Measurements from ENCODE around the gene HES7. TPM values are rescaled to one million over a fixed set of nuclear protein-coding genes. Genes with fewer than 3 reads are reported as not detected.

HES7 gene
- total RNA-seq, 3 donors from 2014 or later (not counting 1 experiment from before 2014, with no cell fraction given) = 0.50 to 0.77 (median 0.61) TPM

- H3K4me1 Mint-ChIP-seq = no peaks in the 10 kb centered on the region
- no peak for DNase-seq
- ATAC-seq = no peak
- Histone ChIP-seq H3K9me3 (ENCODE audit: control insufficient read depth, insufficient read depth, low read length) (no peaks in the 10 kb centered on the region), H3K36me3 (ENCODE audit: control insufficient read depth, insufficient read depth, low read length) (no peaks in the 10 kb centered on the region), H3K4me3 (ENCODE audit: low read length) (no peak overlapping the region), H3K27me3 (ENCODE audit: control insufficient read depth, insufficient read depth, low read length) (no peaks in the 10 kb centered on the region), H3K4me1 (ENCODE audit: control insufficient read depth, insufficient read depth, low read length) (no peaks in the 10 kb centered on the region), H3K27ac (ENCODE audit: low read length) (no peak overlapping the region)
- WGBS (ENCODE audit: insufficient coverage) = 36% methylated on average over 2 of the region's 2 CpGs
- H3K27me3 Mint-ChIP-seq (ENCODE audit: low read depth in 2 of 2) = peaks cover 0 to 13% of the 10 kb centered on the region in 2 donors
- no peak overlapping the region for H3K4me3 Mint-ChIP-seq
- intact Hi-C loops (cut with micrococcal nuclease) = no loop called here
- H3K27ac Mint-ChIP-seq = no peak overlapping the region
- no peaks in the 10 kb centered on the region for H3K36me3 Mint-ChIP-seq
- TF ChIP-seq, protein P1, sequence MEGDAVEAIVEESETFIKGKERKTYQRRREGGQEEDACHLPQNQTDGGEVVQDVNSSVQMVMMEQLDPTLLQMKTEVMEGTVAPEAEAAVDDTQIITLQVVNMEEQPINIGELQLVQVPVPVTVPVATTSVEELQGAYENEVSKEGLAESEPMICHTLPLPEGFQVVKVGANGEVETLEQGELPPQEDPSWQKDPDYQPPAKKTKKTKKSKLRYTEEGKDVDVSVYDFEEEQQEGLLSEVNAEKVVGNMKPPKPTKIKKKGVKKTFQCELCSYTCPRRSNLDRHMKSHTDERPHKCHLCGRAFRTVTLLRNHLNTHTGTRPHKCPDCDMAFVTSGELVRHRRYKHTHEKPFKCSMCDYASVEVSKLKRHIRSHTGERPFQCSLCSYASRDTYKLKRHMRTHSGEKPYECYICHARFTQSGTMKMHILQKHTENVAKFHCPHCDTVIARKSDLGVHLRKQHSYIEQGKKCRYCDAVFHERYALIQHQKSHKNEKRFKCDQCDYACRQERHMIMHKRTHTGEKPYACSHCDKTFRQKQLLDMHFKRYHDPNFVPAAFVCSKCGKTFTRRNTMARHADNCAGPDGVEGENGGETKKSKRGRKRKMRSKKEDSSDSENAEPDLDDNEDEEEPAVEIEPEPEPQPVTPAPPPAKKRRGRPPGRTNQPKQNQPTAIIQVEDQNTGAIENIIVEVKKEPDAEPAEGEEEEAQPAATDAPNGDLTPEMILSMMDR (IDR thresholded peaks at IDR 0.05) = no peak
- H3K9me3 Mint-ChIP-seq = no peaks in the 10 kb centered on the region
Observed at GRCh38 chr17:8100111-8100510, 23.8 kb downstream of the HES7 start.

- WGBS (ENCODE audit: insufficient coverage) = 88% methylated on average over 8 of the region's 8 CpGs
- H3K4me1 Mint-ChIP-seq = peaks cover 4% of the 10 kb centered on the region in 2 donors
- H3K4me1 ChIP-seq (ENCODE audit: control insufficient read depth, insufficient read depth, low read length) = peaks cover 6% of the 10 kb centered on the region
- intact Hi-C loops (cut with micrococcal nuclease) = loop anchor here (10.0 kb wide), 1 partner anchor 688 kb away; no protein-coding TSS in a partner anchor
- no peaks in the 10 kb centered on the region for H3K36me3 Mint-ChIP-seq
- TF ChIP-seq, protein P1 (IDR thresholded peaks at IDR 0.05) = no peak
- no peak overlapping the region for H3K4me3 ChIP-seq (ENCODE audit: low read length)
- no peak overlapping the region for H3K27ac Mint-ChIP-seq
- peaks cover 0 to 15% of the 10 kb centered on the region in 2 donors for H3K27me3 Mint-ChIP-seq (ENCODE audit: low read depth in 2 of 2)
- no peaks in the 10 kb centered on the region for H3K27me3 ChIP-seq (ENCODE audit: control insufficient read depth, insufficient read depth, low read length)
- ATAC-seq (no peak), DNase-seq (no peak)
- no peaks in the 10 kb centered on the region for H3K9me3 ChIP-seq (ENCODE audit: control insufficient read depth, insufficient read depth, low read length)
- no peak overlapping the region for H3K27ac ChIP-seq (ENCODE audit: low read length)
- H3K36me3 ChIP-seq (ENCODE audit: control insufficient read depth, insufficient read depth, low read length) = no peaks in the 10 kb centered on the region
- H3K9me3 Mint-ChIP-seq = no peaks in the 10 kb centered on the region
- no peak overlapping the region for H3K4me3 Mint-ChIP-seq
Observed at GRCh38 chr17:8096541-8096940, 27.4 kb downstream of the HES7 start.

DNA sequence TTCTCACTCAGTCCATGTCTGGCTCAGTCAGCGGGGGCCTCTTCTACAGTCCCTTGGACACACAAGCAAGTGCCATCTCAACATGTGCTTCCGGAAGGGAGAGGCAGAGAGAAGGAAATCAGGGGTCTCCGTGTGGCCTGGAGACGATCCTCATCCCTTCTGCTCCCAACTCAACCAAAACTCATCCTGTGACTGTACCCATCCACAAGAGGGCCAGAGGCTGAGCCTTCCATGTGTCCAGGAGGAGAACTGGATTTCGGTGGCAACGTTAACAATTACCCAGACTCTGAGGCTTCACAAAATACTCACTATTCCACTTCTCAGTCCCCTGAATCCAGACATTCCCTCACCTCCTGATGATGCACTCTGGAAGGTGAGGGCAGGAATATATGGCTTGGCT is 28.5 kb downstream of the HES7 start:
- H3K27ac ChIP-seq (ENCODE audit: low read length) = no peak overlapping the region
- intact Hi-C loops (cut with micrococcal nuclease) = loop anchor here (10.0 kb wide), 1 partner anchor 689 kb away; no protein-coding TSS in a partner anchor
- no peak overlapping the region for H3K4me3 ChIP-seq (ENCODE audit: low read length)
- Mint-ChIP-seq H3K27ac (no peak overlapping the region), H3K27me3 (ENCODE audit: low read depth in 2 of 2) (peaks cover 5 to 24% of the 10 kb centered on the region in 2 donors), H3K4me1 (peaks cover 4% of the 10 kb centered on the region in 2 donors), H3K36me3 (no peaks in the 10 kb centered on the region), H3K9me3 (no peaks in the 10 kb centered on the region), H3K4me3 (no peak overlapping the region)
- TF ChIP-seq, protein P1 (IDR thresholded peaks at IDR 0.05) = no peak
- peaks cover 10% of the 10 kb centered on the region for H3K4me1 ChIP-seq (ENCODE audit: control insufficient read depth, insufficient read depth, low read length)
- WGBS (ENCODE audit: insufficient coverage) = 77% methylated on average over 6 of the region's 6 CpGs
- H3K9me3 ChIP-seq (ENCODE audit: control insufficient read depth, insufficient read depth, low read length) = no peaks in the 10 kb centered on the region
- DNase-seq (no peak), ATAC-seq (no peak)
- H3K36me3 ChIP-seq (ENCODE audit: control insufficient read depth, insufficient read depth, low read length) = no peaks in the 10 kb centered on the region
- no peaks in the 10 kb centered on the region for H3K27me3 ChIP-seq (ENCODE audit: control insufficient read depth, insufficient read depth, low read length)
